ENCODE data around the gene PPP2R5D. TPM values are rescaled to one million over a fixed set of nuclear protein-coding genes. Genes with fewer than 3 reads are reported as not detected.

The PPP2R5D gene
- total and polyA plus RNA-seq, 2 of the 8 experiments (the other 6 are each of a cell fraction or from before 2014, with no cell fraction given): 52.1 to 55.7 TPM

DNA sequence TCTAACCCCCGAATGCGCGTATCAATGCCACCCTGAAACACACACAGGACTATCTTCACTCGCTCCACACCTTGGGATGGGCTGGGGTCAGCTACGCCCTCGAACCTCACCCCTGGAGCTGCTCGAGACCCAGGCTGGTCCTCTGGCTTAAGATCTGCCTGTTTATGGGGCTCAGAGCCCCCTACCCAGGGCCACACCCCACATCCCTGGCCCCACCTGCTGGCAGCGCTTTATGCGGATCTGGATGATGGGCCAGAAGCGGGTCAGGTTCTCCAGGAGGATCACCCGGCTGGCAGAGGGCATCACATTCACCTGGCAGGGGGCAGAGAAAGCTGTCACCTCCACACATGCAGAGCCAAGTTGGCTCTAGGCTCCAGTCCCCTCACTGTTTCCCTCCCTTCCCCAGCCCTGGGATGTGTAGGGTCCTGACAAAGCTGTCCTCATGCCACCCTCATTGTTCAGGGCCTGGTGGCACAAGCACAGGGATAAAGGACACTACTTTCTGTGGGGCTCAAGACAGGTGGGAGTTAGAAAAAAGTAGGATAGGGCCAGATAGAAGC lies 61.1 kb downstream of the PPP2R5D start:
- H3K79me1 ChIP-seq (ENCODE audit: low read depth, low read length): no peaks in the 10 kb centered on the region
- no peak overlapping the region for H2BK20ac ChIP-seq (ENCODE audit: low read length)
- no peak overlapping the region for H4K5ac ChIP-seq (ENCODE audit: insufficient read length, low read depth, low read length)
- H3K36me3 ChIP-seq (ENCODE audit: control insufficient read depth in 2 of 4, insufficient read depth in 4 of 4, low read length in 3 of 4): peaks cover 2 to 36% (median 12%) of the 10 kb centered on the region in 4 experiments; a peak in 5 of 8 replicates
- peaks cover 4 to 7% of the 10 kb centered on the region in 2 experiments for H4K20me1 ChIP-seq (replicated peaks in 1 of 2; ENCODE audit: control insufficient read depth in 1 of 2, insufficient read depth in 2 of 2, low read length in 2 of 2)
- TF ChIP-seq BACH1 (IDR thresholded peaks at IDR 0.05; ENCODE audit: low read length) (no peak), FOSL1 (IDR thresholded peaks at IDR 0.05; ENCODE audit: insufficient read depth, low read depth, low read length) (no peak)
- TF ChIP-seq, protein P1, sequence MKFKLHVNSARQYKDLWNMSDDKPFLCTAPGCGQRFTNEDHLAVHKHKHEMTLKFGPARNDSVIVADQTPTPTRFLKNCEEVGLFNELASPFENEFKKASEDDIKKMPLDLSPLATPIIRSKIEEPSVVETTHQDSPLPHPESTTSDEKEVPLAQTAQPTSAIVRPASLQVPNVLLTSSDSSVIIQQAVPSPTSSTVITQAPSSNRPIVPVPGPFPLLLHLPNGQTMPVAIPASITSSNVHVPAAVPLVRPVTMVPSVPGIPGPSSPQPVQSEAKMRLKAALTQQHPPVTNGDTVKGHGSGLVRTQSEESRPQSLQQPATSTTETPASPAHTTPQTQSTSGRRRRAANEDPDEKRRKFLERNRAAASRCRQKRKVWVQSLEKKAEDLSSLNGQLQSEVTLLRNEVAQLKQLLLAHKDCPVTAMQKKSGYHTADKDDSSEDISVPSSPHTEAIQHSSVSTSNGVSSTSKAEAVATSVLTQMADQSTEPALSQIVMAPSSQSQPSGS (IDR thresholded peaks at IDR 0.05; ENCODE audit: low read length): no peak
- H3K56ac ChIP-seq (replicated peaks; ENCODE audit: insufficient read length, low read depth, low read length): no peak overlapping the region
- H3K27ac ChIP-seq (ENCODE audit: low read depth, low read length): no peak overlapping the region
- 94% methylated on average over 11 of the region's 11 CpGs; no CpG with 5 or more reads in 1 of the 2 experiments for WGBS, 2 experiments (ENCODE audit: extremely low coverage in 1 of 2, insufficient coverage in 1 of 2, insufficient read length in 1 of 2, insufficient replicate concordance in 2 of 2, low coverage in 1 of 2, low lambda C conversion rate in 2 of 2, missing lambda C conversion rate in 1 of 2)
- H3K4me3 ChIP-seq (ENCODE audit: extremely low read depth in 1 of 4, insufficient read depth in 2 of 4, low read depth in 3 of 4, low read length in 4 of 4): no peak overlapping the region
- no peaks in the 10 kb centered on the region; a peak in 1 of 7 replicates for H3K4me1 ChIP-seq (replicated peaks in 1 of 4; ENCODE audit: control insufficient read depth in 3 of 4, insufficient read depth in 4 of 4, low read length in 3 of 4)
- H3K79me2 ChIP-seq (ENCODE audit: control insufficient read depth in 1 of 2, insufficient read depth in 2 of 2, low read length in 2 of 2): no peaks in the 10 kb centered on the region
- H3K9ac ChIP-seq (replicated peaks in 1 of 4; ENCODE audit: extremely low read depth in 1 of 4, low read depth in 3 of 4, low read length in 3 of 4): no peak overlapping the region
- H3K23ac ChIP-seq (ENCODE audit: insufficient read length): no peak overlapping the region
- DNase-seq (ENCODE audit: low read depth in 1 of 2, low spot score in 2 of 2): no peak
- H3K27me3 ChIP-seq (replicated peaks in 1 of 4; ENCODE audit: control insufficient read depth in 3 of 4, extremely low read depth in 1 of 4, insufficient read depth in 3 of 4, low read length in 3 of 4): no peaks in the 10 kb centered on the region
- no peak overlapping the region for H2BK120ac ChIP-seq (replicated peaks; ENCODE audit: low read depth, low read length)
- H3K4me2 ChIP-seq (ENCODE audit: insufficient read depth in 1 of 2, low read depth in 2 of 2, low read length in 2 of 2): no peak overlapping the region
- no peak overlapping the region for H2AFZ ChIP-seq (ENCODE audit: low read length)
- H3K4ac ChIP-seq (replicated peaks; ENCODE audit: insufficient read length, low read depth, low read length): no peak overlapping the region
- ChIA-PET POLR2A (ENCODE audit: partially characterized antibody) (interaction anchor here (2.7 to 29.7 kb wide), 2 partner anchors 10 to 22 kb away, joined by 15 to 584 read pairs; partner anchors contain the start of genes CUL7, KLHDC3, MEA1 and RRP36), CTCF (ENCODE audit: partially characterized antibody) (interaction anchor here (0.6 to 2.3 kb wide), 9 partner anchors 10 to 110 kb away, joined by 3 to 7 read pairs (median 3); no protein-coding TSS in a partner anchor)
- H3K14ac ChIP-seq (ENCODE audit: insufficient read length): no peak overlapping the region
- no peaks in the 10 kb centered on the region for H3K9me3 ChIP-seq (ENCODE audit: insufficient read depth in 2 of 2, low read depth in 1 of 2, low read length in 1 of 2)
- H2AK5ac ChIP-seq (ENCODE audit: low read depth, low read length): no peak overlapping the region
- no peaks in the 10 kb centered on the region for H3K23me2 ChIP-seq (ENCODE audit: low read depth, low read length)
- no peak overlapping the region for H4K91ac ChIP-seq (replicated peaks; ENCODE audit: insufficient read length, low read length)
- no peak overlapping the region for H2BK15ac ChIP-seq (ENCODE audit: low read length)
- H2BK12ac ChIP-seq (ENCODE audit: low read depth, low read length): no peak overlapping the region
- H4K8ac ChIP-seq (ENCODE audit: extremely low read depth, insufficient read depth, low read length): no peak overlapping the region
- no peak overlapping the region for H3K18ac ChIP-seq (ENCODE audit: extremely low read depth, low read length)
- no peak overlapping the region for H2BK5ac ChIP-seq (ENCODE audit: low read depth, low read length)
- no peak for FAIRE-seq

Data from H1 (cell line).